ENCODE data around the gene TINAGL1.

TINAGL1 gene

GRCh38 chr1:31567956-31568570 lies 8.3 kb upstream of the TINAGL1 start:
- DNase-seq (ENCODE audit: insufficient read length, low spot score), result no peak
- FAIRE-seq, result no peak

- FAIRE-seq (no peak), DNase-seq (ENCODE audit: insufficient read length, low spot score) (no peak)
Observed at GRCh38 chr1:31568895-31569595, 7.3 kb upstream of the TINAGL1 start.

GRCh38 chr1:31569596-31570173 lies 6.6 kb upstream of the TINAGL1 start:
- FAIRE-seq (no peak), DNase-seq (ENCODE audit: insufficient read length, low spot score) (no peak)

GRCh38 chr1:31570228-31570627 lies 6.1 kb upstream of the TINAGL1 start:
- FAIRE-seq, result no peak
- no peak for DNase-seq (ENCODE audit: insufficient read length, low spot score)

GRCh38 chr1:31570906-31571305 lies 5.4 kb upstream of the TINAGL1 start:
- no peak for DNase-seq (ENCODE audit: insufficient read length, low spot score)
- no peak for FAIRE-seq

GRCh38 chr1:31571340-31572295 lies 4.7 kb upstream of the TINAGL1 start:
- no peak for DNase-seq (ENCODE audit: insufficient read length, low spot score)
- peak; percentile 69 for FAIRE-seq

GRCh38 chr1:31572323-31573104 lies 3.8 kb upstream of the TINAGL1 start:
- FAIRE-seq (no peak), DNase-seq (ENCODE audit: insufficient read length, low spot score) (no peak)

GRCh38 chr1:31573261-31573660 lies 3.1 kb upstream of the TINAGL1 start:
- FAIRE-seq, result no peak
- no peak for DNase-seq (ENCODE audit: insufficient read length, low spot score)

- no peak for DNase-seq (ENCODE audit: insufficient read length, low spot score)
- FAIRE-seq, result no peak
Observed at GRCh38 chr1:31574749-31575368, 1.5 kb upstream of the TINAGL1 start.

GRCh38 chr1:31575369-31576140 lies 760 bp upstream of the TINAGL1 start:
- no peak for FAIRE-seq
- DNase-seq (ENCODE audit: insufficient read length, low spot score), result no peak

- no peak for FAIRE-seq
- DNase-seq (ENCODE audit: insufficient read length, low spot score), result no peak
Observed at GRCh38 chr1:31576743-31577455, 584 bp downstream of the TINAGL1 start.

GRCh38 chr1:31577515-31578192 lies 1.3 kb downstream of the TINAGL1 start:
- FAIRE-seq (no peak), DNase-seq (ENCODE audit: insufficient read length, low spot score) (no peak)

GRCh38 chr1:31579374-31579773 lies 3.1 kb downstream of the TINAGL1 start:
- FAIRE-seq (no peak), DNase-seq (ENCODE audit: insufficient read length, low spot score) (no peak)

- FAIRE-seq, result no peak
- no peak for DNase-seq (ENCODE audit: insufficient read length, low spot score)
Observed at GRCh38 chr1:31580513-31580870, 4.2 kb downstream of the TINAGL1 start.

GRCh38 chr1:31580891-31581603 lies 4.7 kb downstream of the TINAGL1 start:
- DNase-seq (ENCODE audit: insufficient read length, low spot score) (no peak), FAIRE-seq (no peak)

- DNase-seq (ENCODE audit: insufficient read length, low spot score) (no peak), FAIRE-seq (no peak)
Observed at GRCh38 chr1:31581821-31582810, 5.8 kb downstream of the TINAGL1 start.

Measured in HTR-8/SVneo (cell line).